HL-60 (cell line): ENCODE data around the gene ZCCHC2.

ENCODE experiments used
- CTCF ChIP-seq: IDR thresholded peaks from one replicate; pipeline ENCODE4 v1.5.1; 2011; ENCODE audit warnings: low read length, control low read depth, inconsistent platforms; ENCODE audit not compliant: insufficient read depth
- POLR2AphosphoS5 ChIP-seq: IDR thresholded peaks from 2 replicates; pipeline ENCODE4 v1.6.1; 2012; ENCODE audit warnings: low read depth

DNA sequence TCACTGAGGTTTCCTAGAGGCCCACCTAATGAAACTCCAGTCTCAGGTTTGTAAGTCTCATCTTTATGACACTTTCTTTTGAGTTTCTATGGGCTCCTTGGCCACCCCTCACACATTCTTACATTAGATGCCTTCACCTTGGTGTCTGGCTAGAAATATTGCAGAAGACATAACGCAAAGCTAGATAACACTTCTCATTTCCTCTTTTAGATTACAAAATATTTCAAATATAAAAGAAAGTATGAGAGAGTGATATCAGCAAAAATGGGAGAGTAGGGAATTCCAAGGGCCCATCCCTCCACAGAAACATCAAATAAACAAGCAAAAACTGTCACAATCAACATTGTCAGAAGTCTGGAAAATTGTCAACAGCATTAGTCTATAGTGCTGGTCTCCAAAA, 43.3 kb upstream of the ZCCHC2 start:
- TF ChIP-seq POLR2AphosphoS5: no peak
- no peak for TF ChIP-seq CTCF
